ENCODE measurements around the gene TULP4.
"Not testable (repeated sequence)": the region's sequence is repeated elsewhere in the genome, so short reads cannot be mapped to it uniquely, and the experiment has no call there.

The TULP4 gene

DNA sequence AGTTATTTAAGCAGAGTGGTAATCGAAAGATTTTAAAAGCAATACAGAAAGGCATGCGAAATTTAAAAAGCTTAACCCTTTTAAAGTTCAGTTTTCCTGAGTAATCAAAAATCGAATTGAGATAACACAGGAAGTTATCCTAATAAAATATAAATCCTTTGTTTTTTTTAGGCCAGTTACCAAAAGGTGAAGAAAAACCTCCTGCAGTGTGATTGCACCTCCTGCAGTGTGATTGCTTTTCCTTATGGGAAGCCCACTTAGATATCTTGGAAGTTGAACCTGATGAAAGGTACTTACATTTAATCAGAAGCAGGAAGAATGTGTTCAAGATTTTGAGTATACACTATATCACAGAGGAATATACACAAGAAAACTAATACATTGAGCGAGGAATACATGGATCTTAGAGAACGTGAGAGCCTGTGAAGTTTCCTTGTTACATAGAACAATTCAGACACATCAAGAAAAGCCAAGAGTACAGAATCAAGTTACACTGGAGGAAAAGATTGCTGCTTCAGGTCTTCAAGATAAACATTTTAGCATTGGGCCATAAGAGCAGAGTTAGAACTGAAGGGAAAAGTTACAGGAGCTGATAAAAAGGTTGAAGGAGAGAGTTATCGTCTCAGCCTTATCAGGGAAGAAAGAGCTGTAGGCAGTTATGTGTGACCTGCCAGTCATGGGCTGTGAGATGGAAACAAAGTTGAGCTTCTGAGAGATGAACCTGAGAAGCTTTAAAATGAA lies 240.0 kb downstream of the TULP4 start:
- Histone ChIP-seq H3K27me3 (no peaks in the 10 kb centered on the region), H3K27ac (no peak overlapping the region), H4K20me1 (no peaks in the 10 kb centered on the region), H3K4me3 (no peak overlapping the region), H3K36me3 (no peaks in the 10 kb centered on the region), H3K4me2 (no peak overlapping the region), H3K9me3 (no peaks in the 10 kb centered on the region), H3K9ac (no peak overlapping the region), H3K4me1 (peaks cover 27% of the 10 kb centered on the region)
- TF ChIP-seq Cebpa-rat (IDR thresholded peaks at IDR 0.05): no peak

DNA sequence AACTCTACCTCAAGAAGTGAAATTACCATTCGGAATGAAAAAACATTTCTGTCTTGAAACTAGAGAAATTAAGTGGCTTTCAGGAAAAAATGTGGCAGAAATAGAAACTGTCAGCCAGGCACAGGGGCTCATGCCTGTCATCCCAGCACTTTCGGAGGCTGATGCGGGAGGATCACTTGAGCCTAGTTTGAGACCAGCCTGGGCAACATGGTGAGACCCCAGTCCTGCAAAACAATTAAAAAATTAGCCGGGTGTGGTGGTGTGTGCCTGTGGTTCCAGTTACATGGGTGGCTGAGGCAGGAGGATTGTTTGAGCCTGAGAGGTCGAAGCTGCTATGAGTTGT lies 240.5 kb downstream of the TULP4 start:
- Histone ChIP-seq H3K36me3 (no peaks in the 10 kb centered on the region), H3K9me3 (no peaks in the 10 kb centered on the region), H3K27me3 (no peaks in the 10 kb centered on the region), H4K20me1 (no peaks in the 10 kb centered on the region), H3K4me3 (no peak overlapping the region), H3K4me1 (peaks cover 27% of the 10 kb centered on the region), H3K27ac (no peak overlapping the region), H3K9ac (no peak overlapping the region), H3K4me2 (no peak overlapping the region)
- no peak for TF ChIP-seq Cebpa-rat (IDR thresholded peaks at IDR 0.05)

GRCh38 chr6:158554611-158555361 lies 242.5 kb downstream of the TULP4 start:
- Histone ChIP-seq H3K4me1 (peaks cover 33% of the 10 kb centered on the region), H3K4me3 (no peak overlapping the region), H3K9me3 (no peaks in the 10 kb centered on the region), H3K9ac (no peak overlapping the region), H4K20me1 (no peaks in the 10 kb centered on the region), H3K4me2 (peak overlapping the region; percentile 33), H3K27ac (no peak overlapping the region), H3K36me3 (no peaks in the 10 kb centered on the region), H3K27me3 (no peaks in the 10 kb centered on the region)
- TF ChIP-seq Cebpa-rat (IDR thresholded peaks at IDR 0.05): no peak

GRCh38 chr6:158556113-158556512 lies 243.8 kb downstream of the TULP4 start:
- Histone ChIP-seq H3K4me1 (peaks cover 39% of the 10 kb centered on the region), H3K4me3 (no peak overlapping the region), H3K27ac (no peak overlapping the region), H4K20me1 (peaks cover 4% of the 10 kb centered on the region), H3K4me2 (peak overlapping the region; percentile 27; the same call in 1 of the 2 replicates), H3K27me3 (no peaks in the 10 kb centered on the region), H3K9ac (no peak overlapping the region), H3K9me3 (no peaks in the 10 kb centered on the region), H3K36me3 (no peaks in the 10 kb centered on the region)
- no peak for TF ChIP-seq Cebpa-rat (IDR thresholded peaks at IDR 0.05)

DNA sequence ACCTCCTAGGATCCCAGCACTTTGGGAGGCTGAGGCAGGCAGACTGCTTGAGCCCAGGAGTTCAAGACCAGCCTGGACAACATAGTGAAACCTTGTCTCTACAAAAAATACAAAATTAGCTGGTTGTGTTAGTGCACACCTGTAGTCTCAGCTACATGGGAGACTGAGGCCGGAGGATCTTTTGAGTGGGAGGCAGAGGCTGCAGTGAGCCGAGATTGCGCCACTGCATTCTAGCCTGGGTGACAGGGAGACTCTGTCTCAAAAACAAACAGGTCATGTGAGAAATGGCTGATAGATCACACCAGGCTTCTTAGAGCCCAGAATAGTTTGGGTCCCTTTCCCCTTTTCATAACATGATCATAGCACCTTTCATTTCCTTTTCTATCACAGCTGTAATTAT lies 244.8 kb downstream of the TULP4 start:
- not testable (repeated sequence) for H3K27me3 ChIP-seq, H3K9me3 ChIP-seq, H3K27ac ChIP-seq, H3K4me2 ChIP-seq, H3K9ac ChIP-seq, H3K36me3 ChIP-seq, H3K4me3 ChIP-seq
- H3K4me1 ChIP-seq: peaks cover 48% of the 10 kb centered on the region
- H4K20me1 ChIP-seq: peaks cover 14% of the 10 kb centered on the region

DNA sequence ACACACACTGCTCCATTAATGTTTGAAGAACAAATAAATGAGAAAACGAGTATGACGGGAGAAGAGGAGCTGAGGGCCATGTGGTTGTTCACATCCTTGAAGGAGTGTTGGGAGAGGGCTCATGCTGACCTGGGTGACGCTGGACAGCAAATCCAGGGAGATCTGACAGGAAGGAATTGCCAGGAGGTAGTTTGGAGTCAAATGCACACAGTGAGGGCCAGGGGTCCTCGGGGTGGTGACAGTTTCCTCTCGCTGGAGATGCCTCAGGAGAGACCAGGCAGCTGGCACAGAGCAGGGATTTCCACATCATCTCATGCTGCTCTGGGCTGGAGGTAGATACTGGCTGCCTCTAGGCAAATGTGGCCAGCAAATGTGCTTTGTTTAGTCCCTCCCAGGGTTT lies 245.7 kb downstream of the TULP4 start:
- no peak overlapping the region for H3K27ac ChIP-seq
- no peak overlapping the region for H3K9ac ChIP-seq
- TF ChIP-seq Cebpa-rat (IDR thresholded peaks at IDR 0.05): no peak

GRCh38 chr6:158558415-158559306 lies 246.4 kb downstream of the TULP4 start:
- TF ChIP-seq Cebpa-rat (IDR thresholded peaks at IDR 0.05): no peak
- no peak overlapping the region for H3K4me3 ChIP-seq
- no peak overlapping the region for H3K27ac ChIP-seq

More for the DNA sequence above, 245.7 kb downstream of the TULP4 start:
- no peak overlapping the region for H3K4me2 ChIP-seq
- no peak overlapping the region for H3K4me3 ChIP-seq
- H3K9me3 ChIP-seq: no peaks in the 10 kb centered on the region
- H3K36me3 ChIP-seq: no peaks in the 10 kb centered on the region
- peaks cover 57% of the 10 kb centered on the region for H3K4me1 ChIP-seq
- H4K20me1 ChIP-seq: peaks cover 23% of the 10 kb centered on the region
- no peaks in the 10 kb centered on the region for H3K27me3 ChIP-seq

DNA sequence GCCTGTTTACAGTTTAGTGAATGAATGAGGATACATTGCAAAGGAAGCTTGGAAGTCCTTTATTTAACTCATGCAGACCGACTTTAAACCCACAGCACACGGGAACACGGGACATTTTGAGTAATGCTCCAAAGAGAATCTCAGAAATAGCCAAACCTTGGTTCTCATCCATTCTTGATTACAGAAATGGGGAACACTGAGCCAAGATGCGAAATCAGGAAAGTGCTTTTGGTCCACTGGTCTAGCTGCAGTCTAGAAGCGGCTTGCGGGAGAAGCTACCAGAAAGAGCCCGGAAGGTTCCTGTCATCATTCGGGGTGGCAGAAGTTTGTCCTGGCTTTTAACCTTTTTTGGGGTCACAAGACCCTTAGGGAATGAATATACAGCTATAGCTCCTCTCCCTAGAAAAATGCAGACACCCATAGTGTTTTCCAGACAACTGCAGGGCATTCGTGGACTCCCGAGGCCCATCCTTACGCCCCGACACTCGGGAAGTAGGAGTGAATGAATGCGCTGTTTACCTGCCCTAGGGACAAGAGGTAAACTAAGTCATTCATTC lies 247.2 kb downstream of the TULP4 start:
- H3K9ac ChIP-seq: peak overlapping the region; percentile 93
- H3K27ac ChIP-seq: peak overlapping the region; percentile 96
- peaks cover 37% of the 10 kb centered on the region for H4K20me1 ChIP-seq
- TF ChIP-seq Cebpa-rat (IDR thresholded peaks at IDR 0.05): no peak
- no peaks in the 10 kb centered on the region for H3K27me3 ChIP-seq
- peak overlapping the region; percentile 90 for H3K4me3 ChIP-seq
- H3K4me1 ChIP-seq: peaks cover 65% of the 10 kb centered on the region
- H3K9me3 ChIP-seq: no peaks in the 10 kb centered on the region
- H3K4me2 ChIP-seq: peak overlapping the region; percentile 95
- no peaks in the 10 kb centered on the region for H3K36me3 ChIP-seq

More at GRCh38 chr6:158558415-158559306, 246.4 kb downstream of the TULP4 start:
- Histone ChIP-seq H3K9me3 (no peaks in the 10 kb centered on the region), H3K36me3 (no peaks in the 10 kb centered on the region), H3K9ac (no peak overlapping the region), H3K27me3 (no peaks in the 10 kb centered on the region), H4K20me1 (peaks cover 30% of the 10 kb centered on the region), H3K4me2 (no peak overlapping the region), H3K4me1 (peaks cover 62% of the 10 kb centered on the region)
